NB4 (cell line): ENCODE data around the gene ADCY6.

Source experiments
- DNase-seq: peaks from one replicate; pipeline ENCODE4 v3.0.0; 2010; ENCODE audit warnings: low read depth
- H3K4me3 ChIP-seq: one replicate; pipeline ENCODE4 v1.5.1; 2011; ENCODE audit warnings: mild to moderate bottlenecking, low read depth, low read length, moderate library complexity
- CTCF ChIP-seq: IDR thresholded peaks from one replicate; pipeline ENCODE4 v1.5.1; 2012; ENCODE audit warnings: low read depth, low read length
- MAX ChIP-seq: IDR thresholded peaks from 2 replicates; pipeline ENCODE4 v1.6.1; 2011; ENCODE audit warnings: low read depth, low read length
- MYC ChIP-seq: IDR thresholded peaks from 2 replicates; pipeline ENCODE4 v1.6.1; 2011; ENCODE audit warnings: low read depth, low read length
- POLR2A ChIP-seq: IDR thresholded peaks from 2 replicates; pipeline ENCODE4 v1.6.1; 2011; ENCODE audit warnings: mild to moderate bottlenecking; ENCODE audit not compliant: insufficient read length; ENCODE audit errors: extremely low read depth

Gene ADCY6

GRCh38 chr12:48767521-48767920, 21.4 kb downstream of the ADCY6 start:
- DNase-seq: no peak
- TF ChIP-seq MAX: no peak
- no peak for TF ChIP-seq MYC
- no peak for TF ChIP-seq POLR2A
- TF ChIP-seq CTCF: no peak
- H3K4me3 ChIP-seq: no peak overlapping the region

DNA sequence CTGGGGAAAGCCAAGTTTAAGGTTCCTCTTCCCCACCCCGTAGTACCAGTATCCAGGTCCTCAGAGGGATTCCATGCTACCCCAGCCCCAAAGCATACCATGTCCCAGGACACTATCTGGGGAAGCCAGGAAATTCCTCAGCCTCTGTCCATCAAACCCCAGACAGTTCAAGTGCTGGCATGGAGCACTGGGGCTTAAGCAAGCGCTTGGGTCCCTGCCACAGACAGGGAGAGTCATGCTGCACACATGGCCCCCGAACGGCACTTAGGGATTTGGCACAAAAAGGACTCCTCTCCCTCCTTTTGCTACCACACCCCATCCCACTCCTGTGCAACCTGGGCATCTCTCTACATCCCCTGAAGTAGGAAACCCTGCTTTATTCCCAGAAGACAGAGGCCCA, 21.8 kb downstream of the ADCY6 start:
- no peak for DNase-seq
- TF ChIP-seq MYC (no peak), POLR2A (no peak), MAX (no peak), CTCF (no peak)
- no peak overlapping the region for H3K4me3 ChIP-seq

DNA sequence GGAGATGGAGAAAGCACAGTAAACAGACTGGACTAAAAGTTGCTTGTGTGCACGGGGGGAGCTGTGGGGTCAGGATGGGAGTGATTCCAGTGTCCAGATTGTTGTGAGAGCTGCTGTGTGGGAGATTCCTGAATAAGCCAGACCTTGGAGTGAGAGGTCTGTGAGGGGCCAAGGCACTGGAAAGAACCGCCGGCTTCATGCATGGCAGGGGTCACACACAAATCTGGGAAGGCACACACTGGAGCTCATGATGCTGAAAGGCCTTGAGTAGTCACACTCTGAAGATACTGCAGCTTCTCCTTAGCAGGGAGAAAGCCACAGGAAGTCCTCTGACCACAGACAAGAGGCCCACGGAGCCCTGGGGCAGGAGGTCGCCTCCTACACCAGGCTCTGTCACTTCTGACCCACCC, 23.1 kb downstream of the ADCY6 start:
- TF ChIP-seq CTCF (no peak), MAX (0 out of 2 replicates have a peak, but pooled peaks have one; percentile 4), MYC (peak; percentile 30; the same call in 1 of the 2 replicates)

DNA sequence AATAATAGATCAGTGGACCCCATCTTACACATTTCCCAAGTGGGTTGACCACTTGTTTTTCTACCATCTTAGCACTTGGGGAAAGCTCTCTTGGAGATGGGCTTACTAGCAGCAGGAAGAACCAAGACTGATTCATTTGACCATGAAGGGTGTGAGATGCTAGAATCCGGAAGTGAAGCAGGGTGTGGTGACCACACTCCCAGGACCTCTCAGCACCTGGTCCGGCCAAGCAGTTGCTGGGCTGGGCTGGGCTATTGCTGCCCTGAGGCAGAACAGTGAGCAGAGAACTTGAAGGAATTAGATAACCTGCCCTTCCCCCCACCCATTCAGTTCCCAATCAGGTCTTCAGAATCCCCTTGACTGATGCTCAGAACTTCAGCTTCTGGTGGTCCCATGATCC, 24.4 kb downstream of the ADCY6 start:
- DNase-seq: peak; percentile 33
- no peak overlapping the region for H3K4me3 ChIP-seq
- TF ChIP-seq CTCF: no peak
- TF ChIP-seq MYC: no peak
- TF ChIP-seq POLR2A: no peak
- no peak for TF ChIP-seq MAX

More for the DNA sequence above, 23.1 kb downstream of the ADCY6 start:
- no peak overlapping the region for H3K4me3 ChIP-seq
- DNase-seq: peak; percentile 88

- H3K4me3 ChIP-seq: no peak overlapping the region
- DNase-seq: no peak
- no peak for TF ChIP-seq MAX
- no peak for TF ChIP-seq POLR2A
- no peak for TF ChIP-seq CTCF
- TF ChIP-seq MYC: no peak
Observed at GRCh38 chr12:48758737-48759136, 30.2 kb downstream of the ADCY6 start.

- no peak for DNase-seq
- TF ChIP-seq MYC (no peak), MAX (no peak), CTCF (no peak), POLR2A (no peak)
- no peak overlapping the region for H3K4me3 ChIP-seq
Observed at GRCh38 chr12:48758186-48758585, 30.7 kb downstream of the ADCY6 start.
